ENCODE data around the gene GRIK4.

DNA sequence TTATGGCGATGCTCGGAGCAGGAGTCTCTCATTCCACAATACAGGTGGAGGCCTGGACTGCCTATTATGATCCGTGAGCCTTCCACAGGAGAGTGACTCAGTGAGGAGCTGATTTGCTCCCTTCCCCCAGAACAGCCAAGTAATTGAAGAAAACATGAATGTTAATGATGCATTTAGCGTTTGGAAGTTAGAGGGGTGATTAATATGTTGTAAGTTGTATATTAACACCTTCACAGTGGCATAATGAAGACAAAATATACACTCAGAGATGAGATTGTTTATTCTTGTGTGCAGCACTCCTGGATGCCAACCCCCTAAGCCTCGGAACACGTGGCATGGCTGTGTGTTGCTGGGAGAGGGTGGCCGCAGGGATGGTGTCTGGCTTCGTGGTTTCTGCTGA lies 98.6 kb downstream of the GRIK4 start:
- TF ChIP-seq, protein P1, sequence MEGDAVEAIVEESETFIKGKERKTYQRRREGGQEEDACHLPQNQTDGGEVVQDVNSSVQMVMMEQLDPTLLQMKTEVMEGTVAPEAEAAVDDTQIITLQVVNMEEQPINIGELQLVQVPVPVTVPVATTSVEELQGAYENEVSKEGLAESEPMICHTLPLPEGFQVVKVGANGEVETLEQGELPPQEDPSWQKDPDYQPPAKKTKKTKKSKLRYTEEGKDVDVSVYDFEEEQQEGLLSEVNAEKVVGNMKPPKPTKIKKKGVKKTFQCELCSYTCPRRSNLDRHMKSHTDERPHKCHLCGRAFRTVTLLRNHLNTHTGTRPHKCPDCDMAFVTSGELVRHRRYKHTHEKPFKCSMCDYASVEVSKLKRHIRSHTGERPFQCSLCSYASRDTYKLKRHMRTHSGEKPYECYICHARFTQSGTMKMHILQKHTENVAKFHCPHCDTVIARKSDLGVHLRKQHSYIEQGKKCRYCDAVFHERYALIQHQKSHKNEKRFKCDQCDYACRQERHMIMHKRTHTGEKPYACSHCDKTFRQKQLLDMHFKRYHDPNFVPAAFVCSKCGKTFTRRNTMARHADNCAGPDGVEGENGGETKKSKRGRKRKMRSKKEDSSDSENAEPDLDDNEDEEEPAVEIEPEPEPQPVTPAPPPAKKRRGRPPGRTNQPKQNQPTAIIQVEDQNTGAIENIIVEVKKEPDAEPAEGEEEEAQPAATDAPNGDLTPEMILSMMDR (IDR thresholded peaks at IDR 0.05; ENCODE audit: low read depth, low read length, poor library complexity, severe bottlenecking): no peak
- no peak for TF ChIP-seq EZH2phosphoT487 (IDR thresholded peaks at IDR 0.05; ENCODE audit: borderline replicate concordance, low read length)

Data from DOHH2 (cell line).